PC-9 (cell line): ENCODE measurements around the gene EGFR. TPM values are rescaled to one million over a fixed set of nuclear protein-coding genes. Genes with fewer than 3 reads are reported as not detected.

Experiments used
- BruUV-seq: library from RNA; stranded (reverse); fragments of 400-500 nt; replicated peaks from 2 replicates; lab custom pipeline; 2021; lab: Mats Ljungman, UMichigan
- CTCF ChIA-PET: fragments of 300-600 bp; sonication (Branson Sonifier 250); formaldehyde crosslinking; loops from one replicate; lab custom pipeline; 2022; ENCODE audit warnings: antibody characterized with exemption; lab: Charles Lee
- POLR2A ChIA-PET: fragments of 300-600 bp; sonication (Branson Sonifier 250); formaldehyde crosslinking; loops from one replicate; lab custom pipeline; 2022; ENCODE audit warnings: antibody characterized with exemption; ENCODE audit not compliant: unreplicated experiment; lab: Charles Lee
- DNase-seq, 2 experiments: peaks; one replicate each; pipeline versions ENCODE4 v3.0.0 to v3.0.0-alpha.2; 2015 to 2022; ENCODE audit warnings: mixed read lengths in 1 of 2
- H2AFZ ChIP-seq: fragments of 200-600 bp; sonication (generic); 2 replicates; pipeline ENCODE4 v1.8.1; 2017; ENCODE audit warnings: antibody characterized with exemption
- H3F3A ChIP-seq: fragments of 200-600 bp; sonication (generic); 2 replicates; pipeline ENCODE4 v1.8.1; 2017; ENCODE audit warnings: antibody characterized with exemption, mild to moderate bottlenecking, low read depth; ENCODE audit not compliant: insufficient read depth
- H3K27ac ChIP-seq: fragments of 200-600 bp; sonication (generic); 2 replicates; pipeline ENCODE4 v1.6.1; 2016; ENCODE audit warnings: mixed run types
- H3K27me3 ChIP-seq: fragments of 200-600 bp; sonication (generic); 2 replicates; pipeline ENCODE4 v1.6.1; 2016; ENCODE audit warnings: low read depth, mixed run types; ENCODE audit not compliant: insufficient read depth
- H3K36me3 ChIP-seq: fragments of 200-600 bp; sonication (generic); 2 replicates; pipeline ENCODE4 v1.6.1; 2016; ENCODE audit warnings: low read depth, mixed run types
- H3K4me1 ChIP-seq: fragments of 200-600 bp; sonication (generic); replicated peaks from 2 replicates; pipeline ENCODE4 v1.6.1; 2016; ENCODE audit warnings: mixed run types; ENCODE audit not compliant: insufficient read depth
- H3K4me2 ChIP-seq: fragments of 200-600 bp; sonication (generic); 2 replicates; pipeline ENCODE4 v1.6.1; 2017; ENCODE audit warnings: mixed run types
- H3K4me3 ChIP-seq: fragments of 200-600 bp; sonication (generic); 2 replicates; pipeline ENCODE4 v1.6.1; 2016; ENCODE audit warnings: mixed run types
- H3K79me2 ChIP-seq: fragments of 200-600 bp; sonication (generic); 2 replicates; pipeline ENCODE4 v1.6.1; 2017; ENCODE audit warnings: low read depth, mixed run types
- H3K9me2 ChIP-seq: fragments of 200-600 bp; sonication (generic); 2 replicates; pipeline ENCODE4 v1.8.1; 2017; ENCODE audit warnings: mild to moderate bottlenecking; ENCODE audit not compliant: insufficient read depth
- H3K9me3 ChIP-seq: fragments of 200-600 bp; sonication (generic); 2 replicates; pipeline ENCODE4 v1.8.1; 2016; ENCODE audit warnings: low read depth; ENCODE audit not compliant: insufficient read depth
- H4K20me1 ChIP-seq: fragments of 200-600 bp; sonication (generic); 2 replicates; pipeline ENCODE4 v1.8.1; 2017; ENCODE audit not compliant: insufficient read depth
- EZH2 ChIP-seq: fragments of 200-600 bp; sonication (generic); IDR thresholded peaks from 2 replicates; pipeline ENCODE4 v1.8.0; 2017; ENCODE audit warnings: antibody characterized with exemption, low read depth
- intact Hi-C: fragments of 100-400 bp; cut with micrococcal nuclease; formaldehyde crosslinking; loops from one replicate; pipeline ENCODE4 v1.10.0; 2022; ENCODE audit not compliant: unreplicated experiment
- total RNA-seq: library from RNA; stranded (reverse); gene quantifications from 2 replicates; pipeline ENCODE4 v1.2.3, GENCODE V29; 2021
- TF ChIP-seq, protein P1 (sequence below): fragments of 200-600 bp; sonication (generic); conservative IDR thresholded peaks from 2 replicates; pipeline ENCODE4 v1.6.1; 2017; ENCODE audit warnings: mixed run types, antibody characterized with exemption, mild to moderate bottlenecking, moderate library complexity

EGFR gene
- total RNA-seq, 1 experiment from 2014 or later = 342 TPM

DNA sequence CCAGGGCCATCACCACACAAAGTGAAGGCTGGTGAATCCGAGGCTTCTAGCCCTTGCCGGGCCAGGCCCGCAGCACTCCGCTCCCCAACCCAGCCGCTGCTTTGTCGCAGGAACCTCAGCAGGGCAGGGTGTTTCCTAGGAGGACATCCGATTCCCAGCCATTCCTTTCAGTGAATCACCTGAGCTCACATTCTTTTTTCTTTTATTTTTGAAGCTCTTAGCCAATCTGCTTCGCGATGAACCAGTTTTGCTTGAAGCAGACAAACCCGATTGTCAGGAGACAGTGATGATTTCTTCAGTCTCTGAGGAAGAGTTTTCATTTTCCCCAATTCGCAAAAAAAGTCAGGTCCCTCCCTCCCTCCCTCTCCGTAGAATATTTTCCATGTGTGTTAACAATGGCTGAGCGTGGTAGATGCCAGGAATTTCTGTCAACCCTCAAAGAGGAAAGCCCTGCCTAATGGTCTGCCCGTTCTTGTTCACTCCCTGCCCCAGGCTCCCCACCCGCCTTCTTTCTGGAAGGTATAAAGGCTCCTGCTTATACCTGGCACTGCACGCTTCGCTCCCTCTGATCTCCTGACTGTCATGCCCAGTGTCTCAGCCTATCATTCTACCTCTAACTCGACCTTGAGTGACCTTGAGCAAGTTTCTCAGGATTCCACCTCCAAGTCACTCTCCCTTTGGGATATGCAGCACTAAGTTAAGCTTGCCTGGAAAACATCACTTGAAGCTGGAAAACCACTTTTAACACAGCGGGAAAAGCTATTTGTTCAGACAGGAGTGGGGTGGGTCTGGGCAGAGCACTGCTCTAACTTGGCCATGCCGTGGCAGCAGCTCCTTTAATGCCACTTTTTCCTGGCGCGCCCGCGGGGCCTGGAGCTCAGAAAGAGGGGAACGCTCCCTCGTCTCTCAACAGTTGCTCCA is 35.1 kb downstream of the EGFR start:
- Histone ChIP-seq H3K4me3 (peak overlapping the region; percentile 2; the same call in 1 of the 2 replicates), H3K9me3 (no peaks in the 10 kb centered on the region), H4K20me1 (no peaks in the 10 kb centered on the region), H3K36me3 (peaks cover 51% of the 10 kb centered on the region), H3K79me2 (peaks cover 99% of the 10 kb centered on the region), H3K27ac (peak overlapping the region; percentile 82), H3K4me2 (peak overlapping the region; percentile 56), H3F3A (peaks cover 82% of the 10 kb centered on the region), H3K4me1 (peaks cover 72% of the 10 kb centered on the region), H3K9me2 (no peaks in the 10 kb centered on the region), H3K27me3 (no peaks in the 10 kb centered on the region), H2AFZ (no peak overlapping the region)
- CTCF ChIA-PET = interaction anchor here (0.6 to 1.3 kb wide), 3 partner anchors 12 to 201 kb away, joined by 3 to 4 read pairs (median 4); no protein-coding TSS in a partner anchor
- DNase-seq = peak; percentile 90 to 98
- BruUV-seq = no TSS peak
- POLR2A ChIA-PET = interaction anchor here (0.6 to 1.6 kb wide), 19 partner anchors 9 to 480 kb away, joined by 3 to 10 read pairs (median 4); partner anchors contain the start of gene EGFR
- TF ChIP-seq EZH2 = no peak
- TF ChIP-seq, protein P1, sequence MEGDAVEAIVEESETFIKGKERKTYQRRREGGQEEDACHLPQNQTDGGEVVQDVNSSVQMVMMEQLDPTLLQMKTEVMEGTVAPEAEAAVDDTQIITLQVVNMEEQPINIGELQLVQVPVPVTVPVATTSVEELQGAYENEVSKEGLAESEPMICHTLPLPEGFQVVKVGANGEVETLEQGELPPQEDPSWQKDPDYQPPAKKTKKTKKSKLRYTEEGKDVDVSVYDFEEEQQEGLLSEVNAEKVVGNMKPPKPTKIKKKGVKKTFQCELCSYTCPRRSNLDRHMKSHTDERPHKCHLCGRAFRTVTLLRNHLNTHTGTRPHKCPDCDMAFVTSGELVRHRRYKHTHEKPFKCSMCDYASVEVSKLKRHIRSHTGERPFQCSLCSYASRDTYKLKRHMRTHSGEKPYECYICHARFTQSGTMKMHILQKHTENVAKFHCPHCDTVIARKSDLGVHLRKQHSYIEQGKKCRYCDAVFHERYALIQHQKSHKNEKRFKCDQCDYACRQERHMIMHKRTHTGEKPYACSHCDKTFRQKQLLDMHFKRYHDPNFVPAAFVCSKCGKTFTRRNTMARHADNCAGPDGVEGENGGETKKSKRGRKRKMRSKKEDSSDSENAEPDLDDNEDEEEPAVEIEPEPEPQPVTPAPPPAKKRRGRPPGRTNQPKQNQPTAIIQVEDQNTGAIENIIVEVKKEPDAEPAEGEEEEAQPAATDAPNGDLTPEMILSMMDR = no peak
- intact Hi-C loops = loop anchor here (1.0 to 2.0 kb wide), 4 partner anchors 11 to 69 kb away; no protein-coding TSS in a partner anchor

DNA sequence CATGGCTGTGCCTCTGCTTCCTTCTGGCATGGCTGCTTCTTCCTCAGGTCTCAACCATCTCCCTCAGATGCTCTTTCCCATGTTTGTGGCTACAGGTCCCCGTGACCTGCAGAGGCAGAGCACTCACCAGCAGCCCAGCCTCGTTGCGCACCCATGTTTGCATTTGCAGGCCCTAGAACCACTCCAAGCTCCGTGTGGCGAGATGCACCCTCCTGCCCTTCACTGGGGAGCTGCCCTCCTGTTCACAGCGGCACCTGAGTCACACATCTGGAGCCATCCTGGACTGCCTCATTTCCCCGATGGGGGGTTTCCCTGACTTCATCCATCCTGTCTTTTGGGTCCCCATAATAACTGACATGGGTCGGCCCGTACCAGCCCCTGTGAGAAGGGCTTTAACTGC is 35.9 kb downstream of the EGFR start:
- Histone ChIP-seq H3F3A (peaks cover 79% of the 10 kb centered on the region), H2AFZ (no peak overlapping the region), H3K27me3 (no peaks in the 10 kb centered on the region), H3K79me2 (peaks cover 99% of the 10 kb centered on the region), H3K36me3 (peaks cover 59% of the 10 kb centered on the region), H3K4me1 (peaks cover 67% of the 10 kb centered on the region), H3K4me2 (no peak overlapping the region), H3K27ac (peak overlapping the region; percentile 82), H3K9me2 (no peaks in the 10 kb centered on the region), H3K4me3 (no peak overlapping the region), H3K9me3 (no peaks in the 10 kb centered on the region), H4K20me1 (no peaks in the 10 kb centered on the region)
- TF ChIP-seq, protein P1 = no peak
- no peak for TF ChIP-seq EZH2
- POLR2A ChIA-PET = no interaction called here
- CTCF ChIA-PET = interaction anchor here (0.7 kb wide), 1 partner anchor 149 kb away, joined by 3 read pairs; no protein-coding TSS in a partner anchor
- intact Hi-C loops = no loop called here
- no peak for DNase-seq
- BruUV-seq = no TSS peak

DNA sequence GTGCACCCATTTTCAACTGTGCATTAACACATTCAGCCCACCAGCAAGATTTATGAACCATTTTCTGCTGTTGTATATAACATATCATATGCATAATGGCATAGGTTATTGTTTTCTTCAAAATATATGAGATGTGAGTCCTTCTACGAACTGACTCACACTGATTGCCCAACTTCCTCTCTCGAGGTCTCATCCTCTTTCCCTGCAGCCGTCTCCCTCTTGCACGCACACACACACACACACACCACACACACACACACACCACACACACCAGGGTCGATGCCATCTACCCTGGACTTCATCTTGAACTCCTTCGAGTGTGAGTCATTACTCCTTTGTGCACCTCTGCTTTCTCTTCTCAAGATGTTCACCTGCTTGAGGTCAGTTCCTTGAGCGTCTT is 36.7 kb downstream of the EGFR start:
- no peak overlapping the region for H2AFZ ChIP-seq
- peaks cover 64% of the 10 kb centered on the region for H3K36me3 ChIP-seq
- H4K20me1 ChIP-seq = no peaks in the 10 kb centered on the region
- ChIA-PET CTCF (no interaction called here), POLR2A (no interaction called here)
- no peak overlapping the region for H3K4me2 ChIP-seq
- H3K79me2 ChIP-seq = peaks cover 99% of the 10 kb centered on the region
- no peak overlapping the region for H3K4me3 ChIP-seq
- H3K9me2 ChIP-seq = no peaks in the 10 kb centered on the region
- peaks cover 60% of the 10 kb centered on the region for H3K4me1 ChIP-seq
- H3K27ac ChIP-seq = peak overlapping the region; percentile 15; the same call in 1 of the 2 replicates
- intact Hi-C loops = no loop called here
- H3F3A ChIP-seq = peaks cover 74% of the 10 kb centered on the region
- TF ChIP-seq, protein P1 = no peak
- no peak for TF ChIP-seq EZH2
- no peak for DNase-seq
- BruUV-seq = no TSS peak
- no peaks in the 10 kb centered on the region for H3K9me3 ChIP-seq
- H3K27me3 ChIP-seq = no peaks in the 10 kb centered on the region
